ENCODE results near the gene PLLP.

- TF ChIP-seq POLR2AphosphoS5 (IDR thresholded peaks at IDR 0.05; ENCODE audit: low read depth, low read length) (no peak), TAF1 (IDR thresholded peaks at IDR 0.05; ENCODE audit: borderline replicate concordance, insufficient read depth, low read length) (no peak)
These were observed 25.5 kb downstream of the PLLP start for GRCh38 chr16:57258910-57259475.

Measured in PFSK-1 (cell line).